ENCODE measurements around the gene HORMAD2.

DNA sequence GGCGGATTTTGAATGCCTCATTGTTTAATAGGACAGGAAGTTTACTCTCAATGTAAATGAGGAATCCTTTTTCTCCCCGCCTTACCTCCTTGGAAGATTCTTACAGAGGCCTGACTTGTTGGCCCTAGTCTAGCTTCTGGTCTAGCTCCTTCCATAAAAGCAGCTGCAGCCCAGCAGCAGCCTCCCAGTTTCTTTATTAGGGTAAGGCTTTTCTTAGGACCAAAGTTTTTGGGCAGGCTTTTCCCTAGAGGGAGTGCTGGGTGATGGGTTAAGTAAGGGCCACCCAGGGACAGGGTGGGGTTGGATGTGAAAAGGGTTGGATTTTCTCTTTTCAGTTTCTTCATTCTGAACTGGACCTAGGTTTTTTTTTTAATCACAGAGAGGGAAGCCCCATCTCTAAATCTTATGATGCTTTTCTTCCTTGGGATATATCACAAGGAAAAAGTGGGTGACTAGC is 116.6 kb downstream of the HORMAD2 start:
- TF ChIP-seq SIN3A (IDR thresholded peaks at IDR 0.05; ENCODE audit: borderline replicate concordance, low read depth, low read length), result no peak
- TF ChIP-seq, protein P1, sequence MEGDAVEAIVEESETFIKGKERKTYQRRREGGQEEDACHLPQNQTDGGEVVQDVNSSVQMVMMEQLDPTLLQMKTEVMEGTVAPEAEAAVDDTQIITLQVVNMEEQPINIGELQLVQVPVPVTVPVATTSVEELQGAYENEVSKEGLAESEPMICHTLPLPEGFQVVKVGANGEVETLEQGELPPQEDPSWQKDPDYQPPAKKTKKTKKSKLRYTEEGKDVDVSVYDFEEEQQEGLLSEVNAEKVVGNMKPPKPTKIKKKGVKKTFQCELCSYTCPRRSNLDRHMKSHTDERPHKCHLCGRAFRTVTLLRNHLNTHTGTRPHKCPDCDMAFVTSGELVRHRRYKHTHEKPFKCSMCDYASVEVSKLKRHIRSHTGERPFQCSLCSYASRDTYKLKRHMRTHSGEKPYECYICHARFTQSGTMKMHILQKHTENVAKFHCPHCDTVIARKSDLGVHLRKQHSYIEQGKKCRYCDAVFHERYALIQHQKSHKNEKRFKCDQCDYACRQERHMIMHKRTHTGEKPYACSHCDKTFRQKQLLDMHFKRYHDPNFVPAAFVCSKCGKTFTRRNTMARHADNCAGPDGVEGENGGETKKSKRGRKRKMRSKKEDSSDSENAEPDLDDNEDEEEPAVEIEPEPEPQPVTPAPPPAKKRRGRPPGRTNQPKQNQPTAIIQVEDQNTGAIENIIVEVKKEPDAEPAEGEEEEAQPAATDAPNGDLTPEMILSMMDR (IDR thresholded peaks at IDR 0.05), result no peak
- no peak for TF ChIP-seq SMC3 (IDR thresholded peaks at IDR 0.05; ENCODE audit: low read depth, low read length)
- TF ChIP-seq, protein P2, sequence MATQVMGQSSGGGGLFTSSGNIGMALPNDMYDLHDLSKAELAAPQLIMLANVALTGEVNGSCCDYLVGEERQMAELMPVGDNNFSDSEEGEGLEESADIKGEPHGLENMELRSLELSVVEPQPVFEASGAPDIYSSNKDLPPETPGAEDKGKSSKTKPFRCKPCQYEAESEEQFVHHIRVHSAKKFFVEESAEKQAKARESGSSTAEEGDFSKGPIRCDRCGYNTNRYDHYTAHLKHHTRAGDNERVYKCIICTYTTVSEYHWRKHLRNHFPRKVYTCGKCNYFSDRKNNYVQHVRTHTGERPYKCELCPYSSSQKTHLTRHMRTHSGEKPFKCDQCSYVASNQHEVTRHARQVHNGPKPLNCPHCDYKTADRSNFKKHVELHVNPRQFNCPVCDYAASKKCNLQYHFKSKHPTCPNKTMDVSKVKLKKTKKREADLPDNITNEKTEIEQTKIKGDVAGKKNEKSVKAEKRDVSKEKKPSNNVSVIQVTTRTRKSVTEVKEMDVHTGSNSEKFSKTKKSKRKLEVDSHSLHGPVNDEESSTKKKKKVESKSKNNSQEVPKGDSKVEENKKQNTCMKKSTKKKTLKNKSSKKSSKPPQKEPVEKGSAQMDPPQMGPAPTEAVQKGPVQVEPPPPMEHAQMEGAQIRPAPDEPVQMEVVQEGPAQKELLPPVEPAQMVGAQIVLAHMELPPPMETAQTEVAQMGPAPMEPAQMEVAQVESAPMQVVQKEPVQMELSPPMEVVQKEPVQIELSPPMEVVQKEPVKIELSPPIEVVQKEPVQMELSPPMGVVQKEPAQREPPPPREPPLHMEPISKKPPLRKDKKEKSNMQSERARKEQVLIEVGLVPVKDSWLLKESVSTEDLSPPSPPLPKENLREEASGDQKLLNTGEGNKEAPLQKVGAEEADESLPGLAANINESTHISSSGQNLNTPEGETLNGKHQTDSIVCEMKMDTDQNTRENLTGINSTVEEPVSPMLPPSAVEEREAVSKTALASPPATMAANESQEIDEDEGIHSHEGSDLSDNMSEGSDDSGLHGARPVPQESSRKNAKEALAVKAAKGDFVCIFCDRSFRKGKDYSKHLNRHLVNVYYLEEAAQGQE (IDR thresholded peaks at IDR 0.05; ENCODE audit: low read depth, low read length), result no peak
- TF ChIP-seq, protein P3, sequence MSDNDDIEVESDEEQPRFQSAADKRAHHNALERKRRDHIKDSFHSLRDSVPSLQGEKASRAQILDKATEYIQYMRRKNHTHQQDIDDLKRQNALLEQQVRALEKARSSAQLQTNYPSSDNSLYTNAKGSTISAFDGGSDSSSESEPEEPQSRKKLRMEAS (IDR thresholded peaks at IDR 0.05; ENCODE audit: low read depth), result no peak
- TF ChIP-seq, protein P4, sequence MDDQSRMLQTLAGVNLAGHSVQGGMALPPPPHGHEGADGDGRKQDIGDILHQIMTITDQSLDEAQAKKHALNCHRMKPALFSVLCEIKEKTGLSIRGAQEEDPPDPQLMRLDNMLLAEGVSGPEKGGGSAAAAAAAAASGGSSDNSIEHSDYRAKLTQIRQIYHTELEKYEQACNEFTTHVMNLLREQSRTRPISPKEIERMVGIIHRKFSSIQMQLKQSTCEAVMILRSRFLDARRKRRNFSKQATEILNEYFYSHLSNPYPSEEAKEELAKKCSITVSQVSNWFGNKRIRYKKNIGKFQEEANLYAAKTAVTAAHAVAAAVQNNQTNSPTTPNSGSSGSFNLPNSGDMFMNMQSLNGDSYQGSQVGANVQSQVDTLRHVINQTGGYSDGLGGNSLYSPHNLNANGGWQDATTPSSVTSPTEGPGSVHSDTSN (IDR thresholded peaks at IDR 0.05), result no peak
- no peak for TF ChIP-seq RAD21 (IDR thresholded peaks at IDR 0.05; ENCODE audit: low read length)
